Adrenal gland (tissue), 12 donors: Measurements from ENCODE around the gene DAZAP2. TPM values are rescaled to one million over a fixed set of nuclear protein-coding genes. Genes with fewer than 3 reads are reported as not detected.

Source experiments
- DNase-seq, 7 donors: peaks; one replicate each; pipeline ENCODE4 v3.0.0-alpha.2; 2019 to 2020
- H3K27ac ChIP-seq, 5 donors: fragments of 200-600 bp; sonication (generic) in 4 of 5; 1 replicate in 3 of 5; 2 replicates in 2 of 5; pipeline versions ENCODE4 v1.5.1 to v1.8.0; 2016 to 2020; ENCODE audit warnings: mild to moderate bottlenecking in 1 of 5
- H3K27me3 ChIP-seq: fragments of 200-600 bp; 2 replicates; pipeline ENCODE4 v1.8.0; 2021
- H3K36me3 ChIP-seq, 2 donors: fragments of 200-600 bp; replicated peaks in 1 of 2; 1 replicate in 1 of 2; 2 replicates in 1 of 2; pipeline versions ENCODE4 v1.5.1 to v1.8.0; 2018 to 2022
- H3K4me1 ChIP-seq, 2 donors: fragments of 200-600 bp; replicated peaks in 1 of 2; 1 replicate in 1 of 2; 2 replicates in 1 of 2; pipeline versions ENCODE4 v1.5.1 to v1.8.0; 2018 to 2021
- H3K4me3 ChIP-seq, 4 donors: fragments of 200-600 bp; sonication (generic) in 3 of 4; one replicate each; pipeline ENCODE4 v1.5.1; 2016 to 2018
- H3K9me3 ChIP-seq, 3 donors: fragments of 200-600 bp; sonication (generic) in 1 of 3; replicated peaks in 1 of 3; 1 replicate in 2 of 3; 2 replicates in 1 of 3; pipeline versions ENCODE4 v1.5.1 to v1.8.0; 2016 to 2021
- POLR2A ChIP-seq, 2 donors: fragments of 450-650 bp; IDR thresholded peaks; one replicate each; pipeline ENCODE4 v1.6.1; 2017; ENCODE audit warnings: antibody characterized with exemption in 2 of 2, mild to moderate bottlenecking in 2 of 2, moderate library complexity in 1 of 2
- WGBS, 4 donors: extraction: QIAGEN DNeasy Blood & Tissue Kit in 2 of 4; methylation state at CpG; one replicate each; pipeline versions ENCODE4 v1.1.5 to v1.1.7; 2013 to 2017; 5-methylcytosine and 5-hydroxymethylcytosine counted together
- intact Hi-C, 2 donors: fragments of 100-400 bp; cut with DNase I; formaldehyde crosslinking; loops; one replicate each; pipeline versions ENCODE4 v1.14.1 to v1.15.0; 2022 to 2023
- polyA plus RNA-seq, 3 donors: library from polyadenylated mRNA; stranded (reverse); fragments of 200-250 nt in 2 of 3; fragments of 350-450 nt in 1 of 3; fragmentation: Illumina TruSeq in 1 of 3; extraction: RNeasy Lipid Tissue Mini Kit (QIAGEN cat#74804) in 1 of 3; gene quantifications; one replicate each; pipeline ENCODE4 v1.2.3, GENCODE V29; 2013 to 2014
- total RNA-seq, 9 donors: library from RNA; depleted of rRNA in 4 of 9; stranded (reverse); fragments of >200 nt in 4 of 9; fragments of 120-200 nt in 1 of 9; fragmentation: NEBNext Ultra II Directional in 1 of 9; extraction: Animal tissue kit (Norgen Biotek cat#: 25700) in 1 of 9; gene quantifications; one replicate each; pipeline versions ENCODE4 v1.1.0 to v1.2.4, GENCODE V29; 2013 to 2023
- TF ChIP-seq, protein P1 (sequence below), 6 experiments: fragments of 450-650 bp in 4 of 6; fragments of 200-600 bp in 2 of 6; sonication (generic) in 1 of 6; IDR thresholded peaks; 1 replicate in 5 of 6; 2 replicates in 1 of 6; pipeline versions ENCODE4 v1.5.1 to v1.8.0; 2016 to 2021; ENCODE audit warnings: antibody characterized with exemption in 6 of 6, mild to moderate bottlenecking in 2 of 6, moderate library complexity in 1 of 6
- donor health status: healthy with polysubstance abuse.
- donor health status: Bipolar disorder and iron deficiency.
- donor health status: DM: yes; HTN: yes; CAD: no.
- donor health status: DM: no; HTN: no; CAD: no.
- donor health status: DM: no; HTN: no; CAD: no.
- donor health status: DM: yes; HTN: yes; CAD: no.

Gene DAZAP2
- total and polyA plus RNA-seq, 12 donors, result 85.8 to 454 (median 210) TPM

DNA sequence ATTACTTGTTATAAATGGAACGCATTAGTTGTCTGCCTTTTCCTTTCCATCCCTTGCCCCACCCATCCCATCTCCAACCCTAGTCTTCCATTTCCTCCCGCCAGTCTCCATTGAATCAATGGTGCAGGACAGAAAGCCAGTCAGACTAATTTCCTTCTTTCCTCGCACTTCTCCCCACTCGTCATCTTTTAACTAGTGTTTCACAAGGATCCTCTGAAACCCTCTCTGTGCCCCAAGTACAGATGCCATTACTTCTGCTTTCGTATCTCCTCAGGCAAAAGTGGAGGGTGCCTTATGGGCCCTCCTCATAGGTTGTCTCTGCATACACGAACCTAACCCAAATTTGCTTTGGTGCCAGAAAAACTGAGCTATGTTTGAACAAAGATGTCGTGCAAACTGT lies 4.2 kb downstream of the DAZAP2 start:
- H3K27ac ChIP-seq, result peak overlapping the region in 1 of 5 donors; percentile 70
- H3K36me3 ChIP-seq, result peaks cover 0 to 43% of the 10 kb centered on the region in 2 donors
- 59 to 72% (median 69%) methylated on average over 7 of the region's 7 CpGs for WGBS, 4 donors
- intact Hi-C loops, result no loop called here
- no peak overlapping the region for H3K4me3 ChIP-seq
- no peaks in the 10 kb centered on the region for H3K27me3 ChIP-seq
- DNase-seq, result peak in 1 of 7 donors; percentile 5
- peaks cover 8 to 40% of the 10 kb centered on the region in 2 donors for H3K4me1 ChIP-seq
- TF ChIP-seq, protein P1, sequence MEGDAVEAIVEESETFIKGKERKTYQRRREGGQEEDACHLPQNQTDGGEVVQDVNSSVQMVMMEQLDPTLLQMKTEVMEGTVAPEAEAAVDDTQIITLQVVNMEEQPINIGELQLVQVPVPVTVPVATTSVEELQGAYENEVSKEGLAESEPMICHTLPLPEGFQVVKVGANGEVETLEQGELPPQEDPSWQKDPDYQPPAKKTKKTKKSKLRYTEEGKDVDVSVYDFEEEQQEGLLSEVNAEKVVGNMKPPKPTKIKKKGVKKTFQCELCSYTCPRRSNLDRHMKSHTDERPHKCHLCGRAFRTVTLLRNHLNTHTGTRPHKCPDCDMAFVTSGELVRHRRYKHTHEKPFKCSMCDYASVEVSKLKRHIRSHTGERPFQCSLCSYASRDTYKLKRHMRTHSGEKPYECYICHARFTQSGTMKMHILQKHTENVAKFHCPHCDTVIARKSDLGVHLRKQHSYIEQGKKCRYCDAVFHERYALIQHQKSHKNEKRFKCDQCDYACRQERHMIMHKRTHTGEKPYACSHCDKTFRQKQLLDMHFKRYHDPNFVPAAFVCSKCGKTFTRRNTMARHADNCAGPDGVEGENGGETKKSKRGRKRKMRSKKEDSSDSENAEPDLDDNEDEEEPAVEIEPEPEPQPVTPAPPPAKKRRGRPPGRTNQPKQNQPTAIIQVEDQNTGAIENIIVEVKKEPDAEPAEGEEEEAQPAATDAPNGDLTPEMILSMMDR (IDR thresholded peaks at IDR 0.05), result no peak
- no peak for TF ChIP-seq POLR2A (IDR thresholded peaks at IDR 0.05)
- H3K9me3 ChIP-seq, result no peaks in the 10 kb centered on the region

DNA sequence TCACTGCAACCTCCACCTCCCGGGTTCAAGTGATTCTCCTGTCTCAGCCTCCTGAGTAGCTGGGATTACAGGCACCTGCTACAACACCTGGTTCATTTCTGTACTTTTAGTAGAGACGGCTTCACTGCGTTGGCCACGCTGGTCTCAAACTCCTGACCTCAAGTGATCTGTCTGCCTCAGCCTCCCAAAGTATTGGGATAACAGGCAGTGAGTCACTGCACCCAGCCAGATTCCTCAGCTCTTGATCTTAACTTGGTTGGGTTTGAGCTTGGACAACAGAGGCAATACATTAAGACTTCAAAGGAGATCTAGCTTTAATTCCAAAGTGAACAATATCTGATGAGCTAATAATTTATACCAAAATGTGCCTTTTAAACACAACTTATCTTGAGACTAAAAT lies 5.6 kb downstream of the DAZAP2 start:
- TF ChIP-seq, protein P1 (IDR thresholded peaks at IDR 0.05), result no peak
- no peak for TF ChIP-seq POLR2A (IDR thresholded peaks at IDR 0.05)
- H3K27me3 ChIP-seq, result no peaks in the 10 kb centered on the region
- H3K9me3 ChIP-seq, result no peaks in the 10 kb centered on the region
- no peak overlapping the region for H3K27ac ChIP-seq
- H3K36me3 ChIP-seq, result peaks cover 0 to 43% of the 10 kb centered on the region in 2 donors
- H3K4me1 ChIP-seq, result peaks cover 8 to 36% of the 10 kb centered on the region in 2 donors
- intact Hi-C loops, result no loop called here
- no peak overlapping the region for H3K4me3 ChIP-seq
- DNase-seq, result no peak
- 90 to 98% (median 95%) methylated on average over 4 of the region's 4 CpGs for WGBS, 4 donors

DNA sequence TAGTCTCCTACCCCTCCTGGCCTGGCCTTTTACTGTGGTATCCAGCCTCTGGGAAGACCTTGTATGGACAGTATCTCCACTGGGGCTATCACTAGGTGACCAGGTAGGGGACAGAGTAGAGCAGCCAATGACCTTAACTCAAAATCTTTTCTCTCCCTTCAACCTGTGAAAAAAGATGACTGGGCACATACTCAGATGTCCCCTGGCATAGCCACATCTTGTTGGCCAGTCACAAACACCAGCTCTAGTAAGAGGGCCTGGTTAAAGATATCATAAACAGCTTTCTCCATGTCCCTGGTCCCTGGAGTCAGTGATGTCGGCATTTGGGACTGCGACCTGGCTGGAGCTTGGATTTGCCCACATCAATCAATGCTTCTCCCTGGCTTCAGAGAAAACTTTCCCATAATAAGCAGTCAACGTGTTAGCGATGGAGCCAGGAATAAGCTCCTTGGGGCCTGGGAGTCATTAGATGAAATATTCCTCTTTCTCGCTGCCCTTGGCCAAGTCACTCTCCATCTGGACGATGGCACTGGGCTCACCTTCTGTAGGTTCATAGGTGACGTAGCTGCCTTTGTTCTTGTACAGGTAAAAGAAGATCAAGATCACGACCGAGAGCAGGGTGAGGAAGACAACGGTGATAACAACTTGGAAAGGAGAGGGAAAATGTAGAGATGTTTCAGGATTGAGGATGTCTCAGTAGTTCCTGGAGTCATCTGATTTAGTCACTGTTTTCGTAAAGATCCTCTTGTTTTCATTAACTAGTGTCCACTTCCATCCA lies 7.0 kb downstream of the DAZAP2 start:
- H3K4me1 ChIP-seq, result peaks cover 0 to 27% of the 10 kb centered on the region in 2 donors
- no peaks in the 10 kb centered on the region for H3K27me3 ChIP-seq
- 83 to 93% (median 90%) methylated on average over 11 of the region's 11 CpGs for WGBS, 4 donors
- TF ChIP-seq, protein P1 (IDR thresholded peaks at IDR 0.05), result no peak
- TF ChIP-seq POLR2A (IDR thresholded peaks at IDR 0.05), result no peak
- DNase-seq, result no peak
- intact Hi-C loops, result no loop called here
- H3K36me3 ChIP-seq, result peaks cover 0 to 39% of the 10 kb centered on the region in 2 donors
- no peaks in the 10 kb centered on the region for H3K9me3 ChIP-seq
- peak overlapping the region in 2 of 5 donors; percentile 52 to 76 for H3K27ac ChIP-seq
- H3K4me3 ChIP-seq, result no peak overlapping the region

DNA sequence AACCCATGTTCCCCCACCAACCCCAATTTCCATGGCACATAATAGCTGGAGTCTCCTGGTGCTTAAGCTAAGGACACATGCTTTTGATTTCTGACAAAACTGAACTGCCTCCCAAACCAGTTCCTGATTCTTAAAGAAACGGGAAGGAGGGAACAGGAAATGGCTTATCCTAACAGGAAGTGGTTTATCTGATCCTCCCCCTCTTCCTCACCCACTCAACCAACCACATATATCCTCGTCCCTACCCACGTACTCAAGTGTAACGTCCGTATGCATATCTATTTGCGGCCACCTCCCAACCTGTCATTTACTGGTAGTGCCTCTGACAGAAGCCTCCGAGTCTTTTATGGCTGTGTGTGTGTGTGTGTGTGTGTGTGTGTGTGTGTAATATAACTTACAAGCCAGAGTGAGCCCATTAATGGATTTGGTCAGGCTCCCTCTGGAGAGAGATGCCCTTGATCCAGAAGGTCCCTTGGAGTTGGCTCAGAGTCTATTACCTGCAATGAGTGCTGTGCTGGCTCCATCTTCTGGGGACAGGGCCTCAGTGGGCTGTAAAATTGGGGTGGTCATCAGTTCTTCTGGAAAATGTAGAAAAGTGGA lies 7.7 kb downstream of the DAZAP2 start:
- WGBS, 4 donors, result 26 to 59% (median 44%) methylated on average over 7 of the region's 7 CpGs
- H3K36me3 ChIP-seq, result peaks cover 0 to 32% of the 10 kb centered on the region in 2 donors
- no peaks in the 10 kb centered on the region for H3K27me3 ChIP-seq
- H3K4me3 ChIP-seq, result no peak overlapping the region
- H3K27ac ChIP-seq, result peak overlapping the region in 3 of 5 donors; percentile 32 to 76 (median 52)
- DNase-seq, result peak in 4 of 7 donors; percentile 26 to 59 (median 52)
- TF ChIP-seq, protein P1 (IDR thresholded peaks at IDR 0.05), result no peak
- no peak for TF ChIP-seq POLR2A (IDR thresholded peaks at IDR 0.05)
- intact Hi-C loops, result no loop called here
- no peaks in the 10 kb centered on the region for H3K9me3 ChIP-seq
- peaks cover 0 to 20% of the 10 kb centered on the region in 2 donors for H3K4me1 ChIP-seq
